Nephron (organoid): ENCODE measurements around the gene RHBDL3.
A peak's percentile ranks its signal among the peaks of the same experiment; 100 is the strongest.
"Not testable (repeated sequence)": the region's sequence is repeated elsewhere in the genome, so short reads cannot be mapped to it uniquely, and the experiment has no call there.

Experiments used
- H3K27ac Mint-ChIP-seq, 3 experiments: 2 replicates each; pipeline ENCODE4 v1.8.0; 2020; ENCODE audit warnings: mixed read lengths in 3 of 3, mild to moderate bottlenecking in 2 of 3, moderate library complexity in 1 of 3
- H3K27me3 Mint-ChIP-seq: 2 replicates; pipeline ENCODE4 v1.8.0; 2021; ENCODE audit warnings: low read depth, mild to moderate bottlenecking, moderate library complexity, mixed read lengths
- H3K36me3 Mint-ChIP-seq: 2 replicates; pipeline ENCODE4 v1.8.0; 2020; ENCODE audit warnings: low read depth, mixed read lengths
- H3K4me1 Mint-ChIP-seq: 2 replicates; pipeline ENCODE4 v1.8.0; 2020; ENCODE audit warnings: mixed read lengths
- H3K4me3 Mint-ChIP-seq, 3 experiments: 2 replicates each; pipeline ENCODE4 v1.8.0; 2020; ENCODE audit warnings: mild to moderate bottlenecking in 3 of 3, mixed read lengths in 3 of 3, moderate library complexity in 2 of 3
- H3K9me3 Mint-ChIP-seq: 2 replicates; pipeline ENCODE4 v1.8.0; 2020; ENCODE audit warnings: mixed read lengths
- TF ChIP-seq, protein P1 (sequence below), 3 experiments: fragments of 200-600 bp; sonication (generic); IDR thresholded peaks; one replicate each; pipeline ENCODE4 v1.5.0; 2021; ENCODE audit warnings: antibody characterized with exemption in 3 of 3; ENCODE audit not compliant: unreplicated experiment in 3 of 3

Gene RHBDL3

DNA sequence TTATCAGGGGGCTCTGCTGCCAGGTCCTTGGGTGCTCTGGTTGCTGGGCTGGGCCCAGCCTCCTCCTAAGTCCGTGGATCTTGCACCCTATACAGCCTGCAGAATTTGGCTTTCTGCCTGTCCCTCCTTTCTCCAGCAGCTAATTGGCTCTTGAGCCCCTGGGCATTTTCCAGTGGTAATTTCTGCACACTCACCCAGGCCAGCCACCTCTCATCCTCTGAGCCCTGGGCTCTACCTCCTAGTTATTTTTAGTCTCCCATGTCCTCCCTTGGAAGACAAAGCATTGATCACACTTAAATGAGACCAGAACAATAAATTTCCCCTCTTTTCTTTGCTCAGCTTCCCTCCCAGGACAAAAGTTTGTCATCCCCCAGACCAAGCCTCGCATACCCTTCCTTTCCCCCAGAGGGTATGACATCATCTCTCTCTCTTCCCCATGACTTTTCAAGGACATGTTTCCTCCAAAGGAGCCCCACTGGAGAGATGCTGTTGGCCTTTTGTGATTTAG lies 38.2 kb downstream of the RHBDL3 start:
- Mint-ChIP-seq H3K27me3 (peaks cover 20% of the 10 kb centered on the region), H3K27ac (peak overlapping the region in 1 of 3 experiments; percentile 3), H3K4me3 (no peak overlapping the region), H3K36me3 (no peaks in the 10 kb centered on the region), H3K4me1 (peaks cover 25% of the 10 kb centered on the region), H3K9me3 (no peaks in the 10 kb centered on the region)
- TF ChIP-seq, protein P1, sequence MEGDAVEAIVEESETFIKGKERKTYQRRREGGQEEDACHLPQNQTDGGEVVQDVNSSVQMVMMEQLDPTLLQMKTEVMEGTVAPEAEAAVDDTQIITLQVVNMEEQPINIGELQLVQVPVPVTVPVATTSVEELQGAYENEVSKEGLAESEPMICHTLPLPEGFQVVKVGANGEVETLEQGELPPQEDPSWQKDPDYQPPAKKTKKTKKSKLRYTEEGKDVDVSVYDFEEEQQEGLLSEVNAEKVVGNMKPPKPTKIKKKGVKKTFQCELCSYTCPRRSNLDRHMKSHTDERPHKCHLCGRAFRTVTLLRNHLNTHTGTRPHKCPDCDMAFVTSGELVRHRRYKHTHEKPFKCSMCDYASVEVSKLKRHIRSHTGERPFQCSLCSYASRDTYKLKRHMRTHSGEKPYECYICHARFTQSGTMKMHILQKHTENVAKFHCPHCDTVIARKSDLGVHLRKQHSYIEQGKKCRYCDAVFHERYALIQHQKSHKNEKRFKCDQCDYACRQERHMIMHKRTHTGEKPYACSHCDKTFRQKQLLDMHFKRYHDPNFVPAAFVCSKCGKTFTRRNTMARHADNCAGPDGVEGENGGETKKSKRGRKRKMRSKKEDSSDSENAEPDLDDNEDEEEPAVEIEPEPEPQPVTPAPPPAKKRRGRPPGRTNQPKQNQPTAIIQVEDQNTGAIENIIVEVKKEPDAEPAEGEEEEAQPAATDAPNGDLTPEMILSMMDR (IDR thresholded peaks at IDR 0.05; ENCODE audit: unreplicated experiment in 3 of 3), result no peak

DNA sequence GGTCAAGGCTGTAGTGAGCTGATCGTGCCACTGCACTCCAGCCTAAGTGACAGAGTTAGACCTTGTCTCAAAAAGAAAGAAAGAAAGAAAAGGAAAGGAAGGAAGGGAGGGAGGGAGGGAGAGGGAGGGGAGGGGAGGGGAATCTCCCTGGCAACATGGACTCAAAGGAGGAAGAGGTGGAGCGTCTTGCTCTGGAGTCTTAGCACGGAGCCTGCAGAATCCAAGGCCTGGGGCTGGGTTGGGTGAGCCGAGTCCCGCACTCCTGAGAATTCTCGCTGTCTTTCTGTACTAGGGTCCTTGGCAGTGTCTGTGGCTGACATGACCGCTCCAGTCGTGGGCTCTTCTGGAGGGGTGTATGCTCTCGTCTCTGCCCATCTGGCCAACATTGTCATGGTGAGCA lies 39.4 kb downstream of the RHBDL3 start:
- Mint-ChIP-seq H3K4me3 (no peak overlapping the region), H3K36me3 (no peaks in the 10 kb centered on the region), H3K9me3 (no peaks in the 10 kb centered on the region)

DNA sequence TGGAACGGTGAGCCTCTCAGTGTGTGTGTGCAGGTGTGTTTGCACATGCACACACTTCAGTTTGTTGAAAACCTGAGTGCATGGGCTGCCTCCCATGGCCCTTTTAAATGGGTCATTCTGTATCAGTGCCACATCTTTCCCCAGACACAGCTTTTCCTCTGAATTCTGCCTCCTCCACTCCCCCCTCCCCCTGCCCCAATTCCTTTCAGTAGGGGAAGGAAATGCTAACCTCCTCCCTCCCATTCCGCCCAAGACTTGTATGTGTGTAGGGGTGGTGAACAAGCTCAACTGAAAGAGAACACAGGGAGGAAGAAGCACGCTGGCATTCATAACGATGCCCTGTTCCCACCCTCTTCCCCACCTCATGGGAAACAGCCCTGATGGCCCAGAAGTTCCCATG lies 42.0 kb downstream of the RHBDL3 start:
- TF ChIP-seq, protein P1 (IDR thresholded peaks at IDR 0.05; ENCODE audit: unreplicated experiment in 3 of 3), result no peak
- Mint-ChIP-seq H3K9me3 (no peaks in the 10 kb centered on the region), H3K36me3 (no peaks in the 10 kb centered on the region), H3K27me3 (peaks cover 17% of the 10 kb centered on the region), H3K4me1 (peaks cover 24% of the 10 kb centered on the region), H3K27ac (no peak overlapping the region), H3K4me3 (no peak overlapping the region)

More for the DNA sequence above, 39.4 kb downstream of the RHBDL3 start:
- H3K27me3 Mint-ChIP-seq, result peaks cover 18% of the 10 kb centered on the region
- H3K27ac Mint-ChIP-seq, result no peak overlapping the region
- TF ChIP-seq, protein P1 (IDR thresholded peaks at IDR 0.05; ENCODE audit: unreplicated experiment in 3 of 3), result no peak
- H3K4me1 Mint-ChIP-seq, result peaks cover 13% of the 10 kb centered on the region

- H3K27ac Mint-ChIP-seq, result peak overlapping the region; percentile 38 to 61 (median 49)
- no peaks in the 10 kb centered on the region for H3K9me3 Mint-ChIP-seq
- H3K27me3 Mint-ChIP-seq, result peaks cover 27% of the 10 kb centered on the region
- H3K36me3 Mint-ChIP-seq, result no peaks in the 10 kb centered on the region
- TF ChIP-seq, protein P1 (IDR thresholded peaks at IDR 0.05; ENCODE audit: unreplicated experiment in 3 of 3), result no peak
- H3K4me3 Mint-ChIP-seq, result peak overlapping the region; percentile 3 to 46 (median 42)
- peaks cover 10% of the 10 kb centered on the region for H3K4me1 Mint-ChIP-seq
These were observed 45.5 kb downstream of the RHBDL3 start for GRCh38 chr17:32311028-32311536.

GRCh38 chr17:32314636-32315035 lies 49.0 kb downstream of the RHBDL3 start:
- Mint-ChIP-seq H3K27me3 (peaks cover 17% of the 10 kb centered on the region), H3K4me1 (peaks cover 10% of the 10 kb centered on the region), H3K36me3 (no peaks in the 10 kb centered on the region), H3K27ac (no peak overlapping the region), H3K9me3 (no peaks in the 10 kb centered on the region), H3K4me3 (no peak overlapping the region)
- TF ChIP-seq, protein P1 (IDR thresholded peaks at IDR 0.05; ENCODE audit: unreplicated experiment in 3 of 3), result no peak

DNA sequence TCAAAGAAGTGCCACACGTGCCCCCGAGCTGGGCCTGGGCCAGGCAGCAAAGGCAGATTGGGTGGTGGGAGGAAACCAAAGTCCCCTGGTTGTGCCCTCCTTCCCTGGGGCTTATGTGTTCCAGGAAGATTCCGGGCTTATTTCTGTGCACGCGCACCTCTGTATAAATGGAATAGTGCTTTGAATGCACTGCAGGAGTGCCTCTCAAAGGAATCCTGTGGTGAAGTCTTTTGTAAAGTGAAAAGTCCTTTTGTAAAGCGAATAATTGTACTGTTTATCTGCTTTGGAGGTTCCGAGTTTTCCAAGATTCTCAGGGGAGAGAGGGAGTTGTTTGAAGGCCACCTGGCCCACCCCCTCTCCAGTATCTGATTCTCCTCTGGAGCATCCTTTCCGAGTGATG lies 49.5 kb downstream of the RHBDL3 start:
- Mint-ChIP-seq H3K36me3 (no peaks in the 10 kb centered on the region), H3K4me3 (no peak overlapping the region), H3K27me3 (peaks cover 17% of the 10 kb centered on the region), H3K4me1 (peaks cover 10% of the 10 kb centered on the region), H3K27ac (no peak overlapping the region), H3K9me3 (no peaks in the 10 kb centered on the region)
- TF ChIP-seq, protein P1 (IDR thresholded peaks at IDR 0.05; ENCODE audit: unreplicated experiment in 3 of 3), result no peak

DNA sequence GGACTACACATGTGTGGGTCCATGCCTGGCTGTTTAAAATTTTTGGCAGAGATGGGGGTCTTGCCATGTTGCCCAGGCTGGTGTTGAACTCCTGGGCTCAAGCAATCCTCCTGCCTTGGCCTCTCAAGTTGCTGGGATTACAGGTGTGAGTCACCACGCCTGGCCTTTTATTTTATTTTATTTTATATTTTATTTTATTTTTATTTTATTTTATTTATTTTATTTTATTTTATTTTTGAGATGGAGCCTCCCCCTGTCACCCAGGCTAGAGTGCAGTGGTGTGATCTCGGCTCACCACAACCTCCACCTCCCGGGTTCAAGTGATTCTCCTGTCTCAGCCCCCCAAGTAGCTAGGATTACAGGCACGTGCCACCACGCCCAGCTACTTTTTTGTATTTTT lies 51.0 kb downstream of the RHBDL3 start:
- not testable (repeated sequence) for H3K4me1 Mint-ChIP-seq, H3K36me3 Mint-ChIP-seq, H3K27ac Mint-ChIP-seq, H3K9me3 Mint-ChIP-seq, H3K4me3 Mint-ChIP-seq
- H3K27me3 Mint-ChIP-seq, result peaks cover 16% of the 10 kb centered on the region
